ENCODE data around the gene STAC3. TPM values are rescaled to one million over a fixed set of nuclear protein-coding genes. Genes with fewer than 3 reads are reported as not detected.

Gene STAC3
- total and polyA plus RNA-seq, 2 of the 13 experiments (the other 11 are each of a cell fraction or from before 2014, with no cell fraction given): 0.18 to 0.22 TPM

GRCh38 chr12:57229634-57230380, 21.2 kb downstream of the STAC3 start, which contains the start of gene SHMT2 (continued):
- TF ChIP-seq MTA3 (CRISPR knock-in tag; IDR thresholded peaks at IDR 0.05) (no peak), ZNF567 (CRISPR knock-in tag; IDR thresholded peaks at IDR 0.05; ENCODE audit: borderline replicate concordance) (no peak), SUZ12 (IDR thresholded peaks at IDR 0.05; ENCODE audit: low read depth, low read length) (no peak), SAFB2 (CRISPR knock-in tag; IDR thresholded peaks at IDR 0.05; ENCODE audit: borderline replicate concordance, low read depth) (no peak; the same call in 1 of the 2 replicates), POLR2G (IDR thresholded peaks at IDR 0.05; ENCODE audit: low read depth, low read length) (peak; percentile 77), SNAPC4 (CRISPR knock-in tag; IDR thresholded peaks at IDR 0.05) (no peak), MTA1 (CRISPR knock-in tag; IDR thresholded peaks at IDR 0.05; ENCODE audit: borderline replicate concordance) (peak; percentile 60; the same call in 1 of the 2 replicates), MZF1 (CRISPR knock-in tag; IDR thresholded peaks at IDR 0.05; ENCODE audit: borderline replicate concordance) (no peak), JUND (CRISPR knock-in tag; IDR thresholded peaks at IDR 0.05) (no peak), ZNF740 (CRISPR knock-in tag; IDR thresholded peaks at IDR 0.05) (0 out of 2 replicates have a peak, but pooled peaks have one; percentile 58), STAT5B (CRISPR knock-in tag; IDR thresholded peaks at IDR 0.05) (no peak), STAG1 (CRISPR knock-in tag; IDR thresholded peaks at IDR 0.05) (no peak), ZNF597 (CRISPR knock-in tag; IDR thresholded peaks at IDR 0.05) (no peak), FOXP1 (IDR thresholded peaks at IDR 0.05) (no peak), FOXP1 (CRISPR knock-in tag; IDR thresholded peaks at IDR 0.05) (no peak), BCL3 (CRISPR knock-in tag; IDR thresholded peaks at IDR 0.05) (no peak)
